Fibroblast of skin of left biceps (primary cell): ENCODE measurements around the gene RETREG3.
"Not testable (repeated sequence)": the region's sequence is repeated elsewhere in the genome, so short reads cannot be mapped to it uniquely, and the experiment has no call there.

Experiments used
- DNase-seq, 2 experiments: peaks; one replicate each; pipeline ENCODE4 v3.0.0-alpha.2; 2013; ENCODE audit warnings: low read depth in 2 of 2

RETREG3 gene

DNA sequence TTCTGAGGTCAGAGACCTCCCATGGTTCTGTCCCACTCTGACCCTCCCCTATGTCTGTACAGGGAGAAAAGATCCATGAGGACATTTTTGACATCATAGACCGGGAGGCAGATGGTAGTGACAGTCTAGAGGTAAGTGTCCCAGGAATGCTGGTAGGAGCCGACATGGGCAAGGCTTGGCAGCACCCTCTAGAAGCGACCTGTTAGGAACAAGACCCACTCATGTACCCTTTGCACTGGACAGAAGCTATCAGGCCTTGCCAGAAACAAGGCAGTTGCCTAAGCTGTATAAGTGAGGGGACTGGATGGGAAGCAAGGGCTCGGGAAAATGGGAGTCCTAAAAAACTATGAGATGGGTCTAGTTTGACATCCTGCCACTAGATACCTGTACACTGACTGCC is 2.8 kb upstream of the RETREG3 start:
- DNase-seq: no peak

DNA sequence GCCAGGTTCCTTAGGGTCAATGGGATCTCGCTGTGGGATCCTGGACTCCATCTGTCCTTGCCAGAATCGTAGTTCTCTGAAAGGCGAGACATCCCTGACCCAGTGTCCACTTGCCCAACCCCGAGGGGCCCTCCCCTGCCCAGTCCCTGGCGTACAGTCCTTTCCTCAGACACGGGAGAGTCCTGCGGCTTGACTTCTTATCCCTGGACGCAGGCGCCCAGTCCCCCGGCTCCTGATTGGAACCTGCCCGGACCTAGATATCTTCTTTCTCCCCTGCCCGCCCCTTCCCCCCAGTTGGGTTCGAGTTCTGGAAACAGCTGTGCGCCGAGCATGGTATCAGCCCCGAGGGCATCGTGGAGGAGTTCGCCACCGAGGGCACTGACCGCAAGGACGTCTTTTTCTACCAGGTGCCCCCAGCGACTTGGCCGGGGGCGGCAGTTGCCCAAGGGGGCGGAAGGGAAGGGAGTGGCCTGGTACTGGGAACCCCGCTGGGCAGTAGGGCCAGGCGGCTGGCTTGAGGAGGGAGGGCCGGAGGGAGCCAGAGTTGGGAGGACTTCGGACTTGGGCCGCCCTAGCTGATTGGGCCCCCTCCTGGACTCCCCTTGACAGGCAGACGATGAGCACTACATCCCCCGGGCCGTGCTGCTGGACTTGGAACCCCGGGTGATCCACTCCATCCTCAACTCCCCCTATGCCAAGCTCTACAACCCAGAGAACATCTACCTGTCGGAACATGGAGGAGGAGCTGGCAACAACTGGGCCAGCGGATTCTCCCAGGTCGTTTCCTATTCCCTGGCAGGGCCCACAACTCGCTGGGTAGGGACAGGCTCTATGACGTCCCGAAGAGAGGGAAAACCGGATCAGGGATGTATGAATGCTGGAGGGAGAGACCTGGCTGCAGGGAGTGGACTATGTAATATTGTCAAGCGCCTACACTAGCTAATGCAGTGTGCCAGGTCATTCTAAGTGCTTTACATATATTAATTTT is 934 bp upstream of the RETREG3 start:
- not testable (repeated sequence) for DNase-seq

DNA sequence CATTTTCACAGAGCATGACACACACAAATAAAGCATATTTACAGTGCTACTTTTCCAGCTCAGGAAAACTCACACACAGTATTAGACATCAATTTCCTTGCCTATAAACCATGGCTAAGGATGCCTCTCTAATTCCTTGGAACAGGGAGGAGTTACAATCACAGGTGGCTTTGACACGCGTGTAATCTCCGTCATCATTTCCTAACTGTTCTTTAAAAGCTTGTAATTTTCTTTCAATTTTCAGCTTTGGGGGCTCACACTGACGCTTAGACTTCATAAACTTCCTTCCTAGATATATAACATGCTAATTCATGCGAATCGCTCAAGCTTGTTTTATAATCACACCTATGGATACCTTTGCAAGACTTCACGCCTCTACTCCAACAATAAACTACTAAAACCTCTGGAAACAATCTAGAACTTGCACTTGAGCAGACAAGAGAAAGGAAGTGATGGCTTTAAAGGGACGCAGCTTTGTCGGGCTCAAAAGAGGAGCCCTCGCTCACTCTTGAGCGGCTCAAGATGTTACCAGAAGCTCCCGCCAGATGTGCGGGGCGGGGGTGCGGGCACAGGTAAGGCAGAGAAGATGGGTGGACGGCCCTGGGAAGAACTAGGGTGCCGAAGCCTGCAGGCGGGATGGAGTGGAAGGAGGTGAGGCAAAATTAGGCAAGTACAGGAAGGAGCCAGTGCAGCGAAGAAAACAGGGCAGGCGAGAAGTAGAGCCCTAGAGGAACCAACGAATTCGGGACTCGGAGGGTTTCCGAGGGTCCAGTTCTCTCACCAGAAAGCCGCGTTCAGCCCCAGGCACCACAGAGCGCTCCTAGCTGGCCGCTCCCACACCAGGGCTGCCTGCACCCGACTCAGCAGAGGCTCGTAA is 631 bp downstream of the RETREG3 start:
- no peak for DNase-seq

DNA sequence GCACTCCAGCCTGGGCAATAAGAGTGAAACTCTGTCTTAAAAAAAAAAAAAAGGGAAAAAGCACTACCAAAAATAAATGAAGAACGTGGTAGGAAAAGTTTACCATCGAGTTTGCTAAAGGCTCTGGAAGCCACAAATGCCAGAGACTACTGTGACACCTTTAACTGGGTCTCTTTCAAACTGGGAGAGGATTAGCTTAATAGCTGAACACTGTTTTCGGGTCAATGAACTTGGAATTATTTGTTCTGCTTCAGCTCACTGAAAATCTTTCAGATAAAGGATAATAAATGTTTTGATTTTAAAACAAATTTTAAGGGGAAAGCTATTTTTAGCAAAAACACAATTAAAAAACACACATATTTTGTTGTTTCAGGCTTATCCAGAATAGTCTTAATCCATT is 1.4 kb downstream of the RETREG3 start:
- DNase-seq: no peak

DNA sequence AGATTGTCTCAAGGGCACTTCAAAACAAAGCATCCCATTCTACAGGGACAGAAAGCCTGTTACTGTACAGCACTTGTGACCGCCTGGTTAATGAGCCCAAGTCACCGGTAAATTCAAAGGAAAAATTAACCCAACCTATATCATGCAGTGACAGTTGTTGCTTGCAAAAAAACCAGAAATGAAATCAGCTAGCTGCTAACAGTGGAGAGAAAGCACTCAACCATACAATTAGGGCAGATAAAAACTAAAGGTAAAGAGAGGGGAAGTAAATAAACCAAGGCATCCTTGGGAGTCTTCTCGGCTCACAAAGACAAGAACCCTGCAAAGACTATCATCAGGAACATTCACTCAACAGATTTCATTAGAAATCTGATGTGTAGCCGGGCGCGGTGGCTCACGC is 5.9 kb downstream of the RETREG3 start:
- DNase-seq: no peak

DNA sequence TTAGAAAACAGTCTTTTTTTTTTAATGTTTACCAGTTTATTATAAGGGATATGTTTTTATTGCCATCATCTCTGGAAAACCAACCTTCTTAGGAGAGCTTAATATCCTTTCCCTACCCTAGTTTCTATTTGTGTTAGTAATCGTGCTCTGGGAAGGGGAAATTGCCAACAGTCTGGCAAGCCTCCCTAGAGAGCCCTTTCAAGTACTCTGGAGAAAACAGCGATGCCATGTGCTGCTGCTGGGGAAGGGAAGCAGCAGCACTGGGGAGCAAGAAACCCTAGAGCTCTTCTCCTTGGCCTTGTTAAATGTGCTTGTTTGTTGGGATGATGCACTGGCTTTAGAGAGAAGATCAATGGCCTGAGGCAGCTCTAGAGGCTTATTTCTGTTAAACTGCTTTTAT is 10.3 kb downstream of the RETREG3 start:
- DNase-seq: no peak

DNA sequence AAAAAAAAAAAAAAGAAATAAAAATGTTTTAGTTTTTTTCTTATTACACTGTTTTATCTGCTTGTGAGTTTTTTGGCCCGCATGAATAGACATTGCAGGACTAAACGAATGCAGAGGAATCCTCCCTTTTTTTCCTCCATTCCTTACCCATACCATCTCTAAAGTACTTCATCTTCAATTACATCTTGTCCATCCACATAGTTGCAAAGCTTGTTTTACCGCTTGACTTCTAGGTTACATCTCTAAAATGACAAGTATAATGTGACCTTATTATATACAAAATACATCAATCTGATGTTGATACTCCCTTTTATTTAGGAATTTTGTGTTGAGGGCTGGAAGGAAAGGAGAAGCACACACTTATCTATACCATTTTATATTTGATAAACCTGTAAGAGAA is 12.8 kb downstream of the RETREG3 start:
- no peak for DNase-seq

DNA sequence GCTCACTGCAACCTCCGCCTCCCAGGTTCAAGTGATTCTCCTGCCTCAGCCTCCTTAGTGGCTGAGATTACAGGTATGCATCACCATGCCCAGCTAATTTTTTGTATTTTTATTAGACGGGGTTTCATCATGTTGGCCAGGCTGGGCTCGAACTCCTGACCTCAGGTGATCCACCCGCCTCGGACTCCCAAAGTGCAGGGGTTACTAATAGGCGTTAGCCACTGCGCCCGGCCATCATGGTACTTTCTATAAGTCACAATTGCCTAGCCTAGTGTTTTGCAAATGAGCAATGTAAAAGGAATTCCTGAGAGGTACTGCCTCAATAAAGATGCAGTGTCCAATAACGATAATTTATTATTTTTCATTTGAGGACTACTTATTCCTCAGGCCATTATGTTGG is 17.8 kb downstream of the RETREG3 start:
- DNase-seq: no peak

DNA sequence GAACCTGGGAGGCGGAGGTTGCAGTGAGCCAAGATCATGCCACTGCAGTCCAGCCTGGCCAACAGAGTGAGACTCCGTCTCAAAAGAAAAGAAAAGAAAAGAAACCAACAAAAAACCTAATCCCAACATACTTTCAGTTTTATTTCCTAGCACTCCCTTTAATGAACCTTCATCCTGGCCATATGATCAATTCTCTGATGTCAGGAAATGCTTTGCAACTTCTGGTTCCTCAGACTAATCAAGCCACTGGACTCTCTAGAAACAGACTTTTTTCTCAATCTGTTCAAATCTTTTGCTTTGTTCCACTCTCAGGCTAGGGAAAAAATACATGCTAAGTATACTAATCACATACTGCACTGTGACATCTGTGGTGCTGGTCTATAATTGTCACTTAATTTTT is 18.3 kb downstream of the RETREG3 start:
- DNase-seq: no peak

DNA sequence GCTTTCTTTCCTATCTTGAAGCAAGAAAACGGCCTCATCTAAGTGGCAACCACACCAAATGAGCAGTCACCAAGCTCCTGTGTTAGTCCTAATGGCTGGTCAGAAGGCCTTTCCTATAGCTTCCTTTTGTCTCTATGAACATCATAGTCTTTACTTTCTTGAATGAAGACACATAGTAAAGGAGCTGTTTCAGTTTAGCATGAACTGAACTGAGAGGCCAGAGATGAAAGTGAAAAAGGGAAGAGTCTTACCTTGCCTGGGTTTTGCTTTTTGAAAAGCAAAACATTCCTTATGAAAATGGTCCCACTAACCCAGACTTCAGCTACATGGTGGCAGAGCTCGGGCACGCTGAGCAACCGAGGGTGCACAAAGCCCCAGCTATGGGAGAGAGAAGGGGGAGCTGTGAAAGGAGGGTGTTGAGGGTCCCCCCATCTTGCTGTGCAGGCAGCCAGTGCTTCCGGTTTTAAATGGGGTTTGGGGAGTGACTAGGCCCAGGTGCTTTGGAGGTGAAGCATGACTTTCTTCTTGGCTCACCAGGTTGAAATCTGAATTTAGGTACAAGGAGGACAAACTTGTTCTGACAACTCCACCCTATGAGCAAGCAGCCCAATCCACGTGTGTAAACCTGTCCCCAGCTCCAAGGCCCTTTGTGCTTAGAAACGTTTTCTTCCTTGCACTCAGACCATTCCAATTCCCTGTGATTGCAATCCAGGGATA is 22.5 kb downstream of the RETREG3 start:
- DNase-seq: no peak

DNA sequence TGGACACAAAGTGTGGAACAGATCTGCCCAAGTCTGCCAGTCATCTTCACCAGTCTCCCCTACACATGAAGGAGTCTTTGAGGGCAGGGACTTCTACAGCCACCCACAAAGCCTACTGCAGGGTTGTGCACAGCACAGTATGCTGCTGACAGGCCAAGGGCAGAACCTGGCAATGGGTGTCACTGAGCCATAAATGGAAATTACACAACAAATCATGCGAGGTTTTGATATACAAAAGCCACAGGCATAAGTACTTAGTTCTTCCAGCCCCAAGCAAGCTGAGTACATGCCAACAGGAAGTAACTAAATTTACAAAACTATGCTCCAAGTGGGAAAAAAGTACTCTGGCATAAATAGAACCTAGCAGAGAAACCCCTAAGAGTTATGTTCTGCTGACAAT is 23.8 kb downstream of the RETREG3 start:
- DNase-seq: no peak

DNA sequence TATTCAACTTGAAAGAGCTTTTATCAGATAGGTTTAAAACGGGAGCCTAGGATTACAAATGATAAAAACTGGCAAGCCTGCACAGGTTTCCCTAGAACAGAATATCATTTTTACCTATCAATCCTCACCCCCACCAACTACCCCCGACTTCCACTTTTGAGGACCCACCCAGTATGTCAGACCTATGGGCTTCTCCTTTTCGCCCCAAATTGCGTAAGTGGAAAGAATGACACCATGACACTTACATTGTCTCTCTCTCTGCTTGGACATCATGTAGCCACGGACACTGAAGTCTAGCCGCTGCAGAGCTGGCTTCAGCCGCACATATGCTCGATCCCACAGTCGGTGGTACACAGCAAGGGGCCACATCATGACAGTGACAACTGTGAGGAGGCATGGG is 24.3 kb downstream of the RETREG3 start:
- DNase-seq: no peak

DNA sequence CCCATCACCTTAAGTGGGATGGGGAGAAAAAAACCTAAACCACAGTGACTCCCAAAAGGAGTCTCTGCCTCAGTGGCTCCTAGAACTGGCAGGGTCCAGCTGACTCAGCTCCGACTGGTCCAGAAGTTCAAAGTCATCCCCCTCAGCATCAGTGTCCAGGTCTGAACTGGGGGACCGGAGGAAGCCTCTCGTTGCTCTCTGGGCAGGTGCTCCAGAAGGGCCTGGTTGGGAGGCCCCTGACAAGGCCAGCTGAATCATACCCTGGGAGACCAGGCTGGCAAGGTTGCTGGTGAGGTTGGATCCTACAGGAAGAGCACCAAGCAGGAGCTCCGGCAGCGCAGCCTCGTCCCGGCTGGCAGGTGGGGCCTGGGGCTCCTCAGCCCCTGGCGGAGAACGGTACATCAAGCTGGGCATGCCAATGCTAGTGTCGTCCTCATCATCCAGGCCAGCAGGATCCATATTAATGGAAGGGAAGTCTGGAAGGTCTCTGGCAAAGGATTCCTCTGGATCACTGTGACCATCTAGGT is 27.4 kb downstream of the RETREG3 start:
- no peak for DNase-seq

DNA sequence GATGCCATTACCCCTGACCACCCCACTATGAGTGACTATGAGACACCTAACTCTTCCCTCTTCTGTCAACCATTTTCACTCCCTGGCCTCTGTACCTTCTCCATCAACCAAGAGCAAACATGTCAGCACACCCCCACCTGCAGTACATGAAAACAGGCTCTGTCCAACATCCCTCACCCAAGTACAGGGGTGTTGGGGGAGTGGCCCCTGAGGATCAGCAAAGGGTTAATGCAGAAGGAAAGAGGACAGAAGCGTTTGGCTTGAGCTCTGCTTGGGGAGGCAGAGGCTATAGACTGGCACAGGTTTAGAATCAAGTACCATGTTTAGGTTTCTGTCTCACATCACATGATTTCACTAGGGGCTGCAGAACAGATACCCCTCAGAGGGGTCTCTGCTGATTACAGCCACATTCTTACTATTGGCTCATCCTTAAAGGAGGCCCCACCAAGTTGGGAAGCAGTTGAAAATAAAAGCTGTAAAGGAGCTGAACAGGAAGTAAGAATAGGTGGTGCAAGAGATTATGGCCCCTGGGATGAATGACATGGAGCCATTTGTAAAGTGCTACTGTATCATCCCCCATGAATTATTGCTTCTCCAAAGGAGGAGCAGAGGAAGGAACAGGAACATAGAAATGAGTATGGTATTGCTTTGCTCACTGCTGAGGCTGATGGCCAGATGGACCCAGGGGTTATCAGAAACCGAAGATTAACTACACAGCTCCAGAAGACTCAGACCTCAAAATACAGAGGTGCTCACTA is 29.2 kb downstream of the RETREG3 start:
- DNase-seq: no peak

DNA sequence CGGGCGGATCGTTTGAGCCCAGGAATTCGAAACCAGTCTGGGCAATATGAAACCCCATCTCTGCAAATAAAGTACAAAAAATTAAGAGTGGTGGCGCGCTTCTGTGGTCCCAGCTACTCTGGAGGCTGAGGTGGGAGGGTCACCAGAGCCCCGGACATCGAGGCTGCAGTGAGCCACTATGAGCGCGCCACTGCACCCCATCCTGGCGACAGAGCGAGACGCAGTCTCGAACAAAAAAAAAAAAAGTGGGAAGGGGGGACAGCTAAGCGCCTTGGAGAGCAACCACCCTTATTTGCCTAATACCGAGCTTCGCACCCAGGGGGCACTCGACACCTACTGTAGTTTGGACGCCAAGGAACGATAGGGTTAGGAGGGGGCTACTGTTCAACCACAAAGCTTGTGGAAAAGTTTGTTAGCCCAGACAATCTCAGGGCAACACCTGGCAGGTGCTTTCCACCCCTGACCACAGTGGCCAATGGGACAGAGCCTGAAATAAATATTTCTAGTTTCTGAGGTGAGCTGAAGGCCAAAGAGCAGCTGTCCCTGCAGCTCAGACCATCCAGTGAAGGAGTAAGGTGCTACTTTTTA is 30.8 kb downstream of the RETREG3 start:
- DNase-seq: peak; percentile 15 to 26

DNA sequence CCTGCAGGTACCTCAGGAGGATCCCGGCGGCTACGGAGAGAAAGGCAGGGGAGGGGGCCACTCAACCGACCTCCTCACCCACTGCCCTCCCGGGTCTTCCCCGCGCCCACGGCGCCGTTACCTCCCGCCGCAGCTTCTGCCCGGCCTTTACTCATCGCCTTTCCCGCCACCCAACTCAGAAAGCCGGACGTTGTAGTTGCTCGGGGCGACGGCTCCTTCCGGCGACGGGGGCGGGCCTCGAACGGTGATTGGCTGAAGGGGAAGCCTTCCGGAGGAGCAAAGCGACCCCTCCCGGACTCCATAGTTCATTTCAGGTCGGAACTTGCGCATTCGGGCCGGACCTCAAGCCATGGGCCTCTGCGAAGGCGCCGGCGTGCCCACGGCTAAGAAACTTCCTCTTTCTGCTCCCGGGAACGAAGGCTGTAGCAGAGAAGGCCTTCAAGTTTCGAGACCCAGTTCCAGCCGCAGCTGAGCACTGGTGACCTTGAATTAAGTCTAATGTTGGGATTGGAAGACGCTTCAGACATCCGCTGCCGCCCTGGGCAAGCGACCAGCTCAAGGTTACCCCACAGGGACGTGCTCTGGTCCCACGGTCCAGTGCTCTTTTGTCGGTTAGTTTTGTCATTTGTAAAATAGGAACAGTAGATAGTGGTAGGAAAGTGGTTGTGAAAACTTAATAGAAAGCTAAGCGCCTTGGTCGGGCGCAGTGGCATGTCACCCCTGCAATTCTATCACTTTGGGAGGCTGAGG is 31.5 kb downstream of the RETREG3 start, which contains the start of gene PSMC3IP:
Gene PSMC3IP (minus strand): TSS at position 198 of the 750 bp plus-strand sequence. CDS start 43 bp downstream, at position 155.
- peak; percentile 72 to 76 for DNase-seq

DNA sequence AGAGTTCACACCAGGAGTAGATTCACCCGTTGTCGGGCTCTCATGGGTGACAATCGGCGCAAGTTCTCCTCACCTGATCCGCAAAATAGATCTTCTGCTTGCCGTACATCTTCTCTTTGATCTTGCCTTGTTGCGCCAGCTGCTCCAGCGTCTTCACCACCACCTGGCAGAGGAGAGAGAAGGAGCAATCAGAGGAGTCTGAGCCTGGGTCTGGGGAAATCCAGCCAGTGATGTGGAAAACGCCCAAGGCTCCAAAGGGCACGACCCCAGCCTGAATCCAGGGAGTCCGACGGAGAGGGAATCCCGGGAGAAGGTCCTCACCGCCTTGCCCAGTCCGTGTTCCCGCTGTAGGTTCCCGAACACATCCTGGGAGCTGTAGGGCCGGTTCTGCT is 32.0 kb downstream of the RETREG3 start:
- no peak for DNase-seq

DNA sequence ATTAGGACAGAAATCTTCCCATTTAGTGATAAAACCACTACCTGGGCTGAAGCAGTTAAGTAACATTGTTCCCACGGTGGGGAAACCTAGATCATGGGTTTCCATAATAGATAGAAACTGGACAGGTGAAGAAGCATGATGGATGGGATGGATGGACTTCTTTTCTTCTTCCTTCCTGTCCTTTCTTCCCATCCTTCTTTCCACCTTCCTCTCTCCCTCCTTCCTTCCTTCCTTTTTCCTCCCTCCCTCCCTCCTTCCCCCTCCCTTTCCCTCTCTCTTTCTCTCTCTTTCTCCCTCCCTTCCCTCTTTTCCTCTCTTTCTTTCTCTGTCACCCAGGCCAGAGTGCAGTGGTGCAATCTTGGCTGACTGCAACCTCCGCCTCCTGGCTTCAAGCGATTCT is 34.7 kb downstream of the RETREG3 start:
- DNase-seq: no peak

DNA sequence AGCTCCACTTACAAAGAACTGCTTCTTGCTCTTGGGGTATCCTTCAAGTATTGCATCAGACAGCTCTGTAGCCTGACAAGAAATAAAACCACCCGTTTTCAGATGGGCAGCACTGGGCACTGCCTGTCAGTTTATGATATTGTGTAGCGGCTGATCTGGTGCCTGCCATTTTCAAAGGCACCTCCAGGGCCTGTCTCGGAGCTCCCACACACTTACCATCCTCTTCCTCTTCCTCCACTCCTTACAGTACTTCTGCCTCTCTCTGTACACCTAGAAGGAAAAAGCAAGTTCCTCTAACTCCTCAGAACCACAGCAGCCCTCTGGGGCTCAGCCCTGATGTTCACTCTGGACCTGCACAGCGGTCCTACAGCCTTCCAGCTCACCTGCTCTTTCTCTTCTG is 36.1 kb downstream of the RETREG3 start:
- DNase-seq: no peak
